Lower leg skin (tissue), 3 donors: ENCODE results near the gene SEMA6D.

Experiments
- CTCF ChIP-seq, 3 donors: fragments of 450-650 bp; IDR thresholded peaks; one replicate each; pipeline ENCODE4 v1.5.1; 2016; ENCODE audit warnings: antibody characterized with exemption in 3 of 3, mild to moderate bottlenecking in 3 of 3, moderate library complexity in 2 of 3
- POLR2A ChIP-seq, 2 donors: fragments of 450-650 bp; IDR thresholded peaks; one replicate each; pipeline ENCODE4 v1.6.1; 2016 to 2017; ENCODE audit warnings: antibody characterized with exemption in 2 of 2, mild to moderate bottlenecking in 1 of 2, moderate library complexity in 1 of 2

- TF ChIP-seq POLR2A (IDR thresholded peaks at IDR 0.05) (no peak), CTCF (IDR thresholded peaks at IDR 0.05) (no peak)
Observed at GRCh38 chr15:47675735-47676134, 41.6 kb upstream of the SEMA6D start.
